Endothelial cell of umbilical vein (primary cell): ENCODE measurements around the gene FAM20A. TPM values are rescaled to one million over a fixed set of nuclear protein-coding genes. Genes with fewer than 3 reads are reported as not detected.

Experiments
- BruUV-seq: library from RNA; stranded (reverse); fragments of 400-500 nt; replicated peaks from 2 replicates; lab custom pipeline; 2021; lab: Mats Ljungman, UMichigan
- CTCF ChIA-PET: fragments of 300-600, 350-600 bp; sonication (Branson Sonifier 250); formaldehyde crosslinking; loops from one replicate; lab custom pipeline; 2021; ENCODE audit warnings: antibody characterized with exemption, inconsistent platforms; lab: Charles Lee
- POLR2A ChIA-PET: fragments of 300-600, 350-600 bp; sonication (Branson Sonifier 250); formaldehyde crosslinking; loops from one replicate; lab custom pipeline; 2021; ENCODE audit warnings: antibody characterized with exemption, inconsistent platforms; lab: Charles Lee
- DNase-seq: peaks from one replicate; pipeline ENCODE4 v3.0.0-alpha.2; 2011; ENCODE audit warnings: low read depth, low spot score
- FAIRE-seq: peaks from 2 replicates; lab custom pipeline; 2011; peaks lifted over from hg19 to GRCh38; lab: Jason Lieb, UNC
- H2AFZ ChIP-seq: 2 replicates; pipeline ENCODE4 v1.6.0; 2012; ENCODE audit warnings: low read depth, low read length, control low read depth, inconsistent platforms
- H3K27ac ChIP-seq: 2 replicates; pipeline ENCODE4 v1.5.1; 2011; ENCODE audit warnings: low read depth, mild to moderate bottlenecking, control low read depth, low read length, moderate library complexity; ENCODE audit not compliant: insufficient read depth
- H3K27me3 ChIP-seq, 2 experiments: 2 replicates each; pipeline versions ENCODE4 v1.6.0 to v1.6.1; 2011; ENCODE audit warnings: low read length in 2 of 2, mixed read lengths in 1 of 2; ENCODE audit not compliant: control insufficient read depth in 2 of 2, insufficient read depth in 2 of 2
- H3K36me3 ChIP-seq, 2 experiments: 2 replicates in 1 of 2; 3 replicates in 1 of 2; pipeline ENCODE4 v1.5.1; 2011; ENCODE audit warnings: low read length in 2 of 2, mild to moderate bottlenecking in 1 of 2, moderate library complexity in 1 of 2; ENCODE audit not compliant: control insufficient read depth in 2 of 2, insufficient read depth in 2 of 2; ENCODE audit errors: extremely low read depth in 1 of 2
- H3K4me1 ChIP-seq: 3 replicates; pipeline ENCODE4 v1.5.1; 2011; ENCODE audit warnings: mild to moderate bottlenecking, low read length; ENCODE audit not compliant: control insufficient read depth, insufficient read depth; ENCODE audit errors: extremely low read depth
- H3K4me2 ChIP-seq: 2 replicates; pipeline ENCODE4 v1.6.1; 2011; ENCODE audit warnings: low read length, control low read depth, mixed read lengths; ENCODE audit not compliant: insufficient read depth
- H3K4me3 ChIP-seq, 3 experiments: fragments of 200-600 bp in 1 of 3; sonication (generic), shearing (Covaris generic) in 1 of 3; replicated peaks in 1 of 3; 2 replicates each; pipeline ENCODE4 v1.5.1; 2011 to 2016; ENCODE audit warnings: control low read depth in 3 of 3, low read length in 3 of 3, mild to moderate bottlenecking in 2 of 3, inconsistent platforms in 1 of 3, low read depth in 1 of 3, moderate library complexity in 1 of 3; ENCODE audit not compliant: insufficient read depth in 1 of 3
- H3K79me2 ChIP-seq: 2 replicates; pipeline ENCODE4 v1.6.0; 2012; ENCODE audit warnings: low read length, inconsistent platforms; ENCODE audit not compliant: control insufficient read depth, insufficient read depth
- H3K9ac ChIP-seq: replicated peaks from 2 replicates; pipeline ENCODE3; 2011; ENCODE audit warnings: low read length, control low read depth; ENCODE audit not compliant: insufficient read depth; ENCODE audit errors: extremely low read depth
- H3K9me1 ChIP-seq: replicated peaks from 3 replicates; pipeline ENCODE4 v1.6.0; 2011; ENCODE audit warnings: mild to moderate bottlenecking, low read length; ENCODE audit not compliant: control insufficient read depth, insufficient read depth; ENCODE audit errors: extremely low read depth
- H3K9me3 ChIP-seq: replicated peaks from 2 replicates; pipeline ENCODE4 v1.5.1; 2012; ENCODE audit warnings: low read length, inconsistent platforms; ENCODE audit not compliant: control insufficient read depth, insufficient read depth
- H4K20me1 ChIP-seq: replicated peaks from 2 replicates; pipeline ENCODE3; 2011; ENCODE audit warnings: mild to moderate bottlenecking, low read length; ENCODE audit not compliant: control insufficient read depth, insufficient read depth; ENCODE audit errors: extremely low read depth
- CTCF ChIP-seq, 2 donors: IDR thresholded peaks; 1 replicate in 1 of 2; 2 replicates in 1 of 2; pipeline ENCODE4 v1.5.1; 2011; ENCODE audit warnings: low read length in 2 of 2, mild to moderate bottlenecking in 2 of 2, moderate library complexity in 2 of 2, control low read depth in 1 of 2, inconsistent platforms in 1 of 2, low read depth in 1 of 2; ENCODE audit not compliant: insufficient read depth in 1 of 2; ENCODE audit errors: extremely low read depth in 1 of 2
- EZH2 ChIP-seq: IDR thresholded peaks from 2 replicates; pipeline ENCODE4 v1.6.1; 2012; ENCODE audit warnings: borderline replicate concordance, low read depth, mild to moderate bottlenecking, moderate library complexity, low read length, inconsistent platforms; ENCODE audit not compliant: severe bottlenecking
- FOS ChIP-seq: IDR thresholded peaks from 2 replicates; pipeline ENCODE4 v1.6.1; 2011; ENCODE audit warnings: mild to moderate bottlenecking, low read length, moderate library complexity, borderline replicate concordance; ENCODE audit not compliant: insufficient read depth
- GATA2 ChIP-seq: IDR thresholded peaks from 2 replicates; pipeline ENCODE4 v1.7.0; 2011; ENCODE audit warnings: low read depth, mild to moderate bottlenecking, moderate library complexity, mixed read lengths, low read length; ENCODE audit not compliant: insufficient read length, insufficient read depth
- JUN ChIP-seq: IDR thresholded peaks from 2 replicates; pipeline ENCODE4 v1.6.1; 2011; ENCODE audit warnings: borderline replicate concordance, low read depth; ENCODE audit not compliant: insufficient read length, insufficient read depth
- MAX ChIP-seq: IDR thresholded peaks from 2 replicates; pipeline ENCODE4 v1.6.1; 2011; ENCODE audit not compliant: insufficient read depth, insufficient read length
- MYC ChIP-seq: IDR thresholded peaks from one replicate; pipeline ENCODE4 v1.6.1; 2011; ENCODE audit warnings: mild to moderate bottlenecking, low read depth, low read length
- POLR2A ChIP-seq: IDR thresholded peaks from 2 replicates; pipeline ENCODE4 v1.6.1; 2012; ENCODE audit warnings: low read depth, mild to moderate bottlenecking, control low read depth, low read length
- POLR2AphosphoS5 ChIP-seq: IDR thresholded peaks from 2 replicates; pipeline ENCODE4 v1.6.1; 2012; ENCODE audit warnings: low read depth, mild to moderate bottlenecking, control low read depth, low read length, moderate library complexity; ENCODE audit not compliant: insufficient read depth
- dilution Hi-C: fragments of 300-500 bp; cut with MboI; formaldehyde crosslinking; loops from one replicate; pipeline ENCODE4 v1.15.0; 2019; ENCODE audit warnings: low sequenced_read_pairs; ENCODE audit not compliant: extremely low pct_ligation_motif_present
- intact Hi-C: fragments of 100-400 bp; cut with micrococcal nuclease; formaldehyde crosslinking; loops from one replicate; pipeline ENCODE4 v1.10.0; 2022
- polyA plus RNA-seq, 4 experiments: library from polyadenylated mRNA; depleted of rRNA in 3 of 4; stranded (reverse) in 3 of 4; unstranded in 1 of 4; fragments of >200 nt; gene quantifications; 2 replicates each; pipeline versions ENCODE4 v1.2.1 to v1.2.3, GENCODE V29; 2011 to 2012; ENCODE audit warnings: missing spikeins in 1 of 4
- total RNA-seq: library from RNA; stranded (reverse); gene quantifications from 2 replicates; pipeline ENCODE4 v1.2.3, GENCODE V29; 2021

FAM20A gene
- total and polyA plus RNA-seq, 2 donors (not counting 3 experiments of a cell fraction or from before 2014, with no cell fraction given): not detected

GRCh38 chr17:68602289-68602688 lies 1.1 kb upstream of the FAM20A start:
- Histone ChIP-seq H4K20me1 (no peaks in the 10 kb centered on the region), H2AFZ (no peak overlapping the region), H3K4me1 (peaks cover 3% of the 10 kb centered on the region), H3K79me2 (no peaks in the 10 kb centered on the region), H3K4me3 (no peak overlapping the region), H3K36me3 (no peaks in the 10 kb centered on the region), H3K4me2 (no peak overlapping the region), H3K27ac (no peak overlapping the region), H3K27me3 (peaks cover 43 to 56% of the 10 kb centered on the region in 2 experiments), H3K9me1 (no peaks in the 10 kb centered on the region), H3K9ac (no peak overlapping the region), H3K9me3 (no peaks in the 10 kb centered on the region)
- dilution Hi-C loops: no loop called here
- no peak for TF ChIP-seq MYC
- no TSS peak for BruUV-seq
- intact Hi-C loops: no loop called here
- DNase-seq (no peak), FAIRE-seq (no peak)
- ChIA-PET POLR2A (no interaction called here), CTCF (no interaction called here)

- H3K9me3 ChIP-seq: no peaks in the 10 kb centered on the region
- no peaks in the 10 kb centered on the region for H4K20me1 ChIP-seq
- ChIA-PET POLR2A (no interaction called here), CTCF (no interaction called here)
- dilution Hi-C loops: no loop called here
- H3K9me1 ChIP-seq: no peaks in the 10 kb centered on the region
- BruUV-seq: no TSS peak
- H2AFZ ChIP-seq: no peak overlapping the region
- H3K79me2 ChIP-seq: no peaks in the 10 kb centered on the region
- peaks cover 43 to 53% of the 10 kb centered on the region in 2 experiments for H3K27me3 ChIP-seq
- H3K27ac ChIP-seq: no peak overlapping the region
- H3K36me3 ChIP-seq: no peaks in the 10 kb centered on the region
- no peak overlapping the region for H3K9ac ChIP-seq
- no peak overlapping the region for H3K4me2 ChIP-seq
- DNase-seq (no peak), FAIRE-seq (no peak)
- TF ChIP-seq CTCF (IDR thresholded peaks at IDR 0.05; ENCODE audit: extremely low read depth in 1 of 2, insufficient read depth in 1 of 2, low read depth in 1 of 2, low read length in 2 of 2) (no peak), MYC (no peak), EZH2 (no peak), JUN (no peak), FOS (no peak), POLR2A (no peak), POLR2AphosphoS5 (no peak), GATA2 (no peak), MAX (no peak)
- intact Hi-C loops: no loop called here
- no peak overlapping the region for H3K4me3 ChIP-seq
- H3K4me1 ChIP-seq: peaks cover 3% of the 10 kb centered on the region
Observed at GRCh38 chr17:68601565-68602288, 560 bp upstream of the FAM20A start.
